ENCODE data around the gene ITPKC.
"Not testable (repeated sequence)": the region's sequence is repeated elsewhere in the genome, so short reads cannot be mapped to it uniquely, and the experiment has no call there.

Gene ITPKC

DNA sequence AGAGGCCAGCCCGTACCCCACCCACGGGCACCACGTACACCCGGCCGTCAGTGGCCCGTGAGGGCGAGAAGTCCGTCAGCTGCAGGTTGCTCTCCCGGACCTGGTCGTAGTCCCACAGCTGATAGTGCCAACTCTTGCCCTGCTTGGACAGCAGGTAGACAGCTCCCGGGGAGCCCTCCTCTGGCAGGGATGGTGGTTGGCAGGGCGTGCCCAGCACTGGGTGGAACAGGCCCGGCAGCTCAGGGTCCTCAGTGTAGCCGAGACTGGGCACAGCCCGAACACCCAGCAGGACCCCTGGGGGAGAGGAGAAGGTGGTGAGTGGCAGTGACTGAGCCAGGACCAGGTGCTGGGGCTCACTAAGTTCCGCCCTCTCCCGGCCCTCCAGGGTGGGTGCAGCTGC is 25.6 kb downstream of the ITPKC start:
- DNase-seq = no peak

GRCh38 chr19:40742886-40743285 is 26.0 kb downstream of the ITPKC start:
- no peak for DNase-seq

GRCh38 chr19:40743926-40744325 is 27.0 kb downstream of the ITPKC start:
- DNase-seq = no peak

DNA sequence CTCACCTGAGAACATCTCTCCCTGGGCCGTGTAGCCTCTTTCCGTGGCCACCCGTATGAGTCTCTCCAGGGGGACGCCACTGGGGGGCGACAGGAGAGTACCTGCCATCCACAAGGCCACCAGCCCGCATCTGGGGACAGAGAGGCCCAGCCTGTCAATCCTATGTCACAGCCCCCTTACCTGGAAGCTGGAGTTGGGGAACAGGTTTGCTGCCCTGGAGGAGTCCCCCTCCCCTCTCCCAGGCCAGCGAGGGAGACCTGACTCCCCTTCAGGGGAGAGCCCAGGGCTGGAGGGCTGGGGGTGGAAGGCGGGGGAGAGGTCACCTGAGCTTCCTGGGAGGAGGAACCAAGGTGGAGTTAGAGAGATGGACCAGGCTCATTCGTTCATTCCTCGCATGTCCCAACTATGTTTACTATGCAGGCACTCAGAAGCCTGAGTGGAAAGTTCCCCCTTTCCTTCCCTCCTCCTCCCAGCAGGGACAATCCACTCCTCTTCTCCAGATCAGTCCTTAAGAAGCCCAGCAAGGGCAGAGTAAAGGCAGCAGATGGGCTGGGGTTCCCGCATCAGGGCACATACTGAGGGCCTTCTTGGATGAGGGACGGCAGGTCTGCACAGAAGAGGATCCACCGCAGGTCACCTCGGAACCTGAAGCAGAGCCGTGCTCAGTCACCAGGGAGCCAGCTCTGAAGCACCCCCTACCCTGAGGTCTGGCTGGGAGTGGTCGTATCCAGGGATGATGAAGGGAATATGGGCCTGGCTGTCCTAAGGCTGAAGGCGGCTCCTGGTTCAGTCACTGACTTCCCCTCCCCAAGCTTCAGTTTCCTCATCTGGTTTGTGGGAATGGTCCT is 27.9 kb downstream of the ITPKC start:
- no peak for DNase-seq

GRCh38 chr19:40745402-40745780 is 28.5 kb downstream of the ITPKC start:
- no peak for DNase-seq

DNA sequence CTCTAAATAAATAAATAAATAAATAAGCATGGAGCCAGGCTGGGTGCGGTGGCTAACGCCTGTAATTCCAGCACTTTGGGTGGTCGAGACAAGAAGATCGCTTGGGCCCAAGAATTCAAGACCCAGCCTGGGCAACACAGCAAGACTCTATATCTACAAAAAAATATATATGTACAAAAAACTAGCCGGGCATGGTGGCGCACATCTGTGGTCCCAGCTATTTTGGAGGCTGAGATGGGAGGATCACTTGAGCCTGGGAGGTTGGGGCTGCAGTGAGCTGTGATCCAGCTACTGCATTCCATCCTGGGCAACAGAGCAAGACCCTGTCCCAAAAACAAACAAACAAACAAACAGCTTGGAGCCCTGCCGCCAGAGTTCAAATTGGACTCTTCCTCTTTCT is 30.6 kb downstream of the ITPKC start:
- DNase-seq = no peak

DNA sequence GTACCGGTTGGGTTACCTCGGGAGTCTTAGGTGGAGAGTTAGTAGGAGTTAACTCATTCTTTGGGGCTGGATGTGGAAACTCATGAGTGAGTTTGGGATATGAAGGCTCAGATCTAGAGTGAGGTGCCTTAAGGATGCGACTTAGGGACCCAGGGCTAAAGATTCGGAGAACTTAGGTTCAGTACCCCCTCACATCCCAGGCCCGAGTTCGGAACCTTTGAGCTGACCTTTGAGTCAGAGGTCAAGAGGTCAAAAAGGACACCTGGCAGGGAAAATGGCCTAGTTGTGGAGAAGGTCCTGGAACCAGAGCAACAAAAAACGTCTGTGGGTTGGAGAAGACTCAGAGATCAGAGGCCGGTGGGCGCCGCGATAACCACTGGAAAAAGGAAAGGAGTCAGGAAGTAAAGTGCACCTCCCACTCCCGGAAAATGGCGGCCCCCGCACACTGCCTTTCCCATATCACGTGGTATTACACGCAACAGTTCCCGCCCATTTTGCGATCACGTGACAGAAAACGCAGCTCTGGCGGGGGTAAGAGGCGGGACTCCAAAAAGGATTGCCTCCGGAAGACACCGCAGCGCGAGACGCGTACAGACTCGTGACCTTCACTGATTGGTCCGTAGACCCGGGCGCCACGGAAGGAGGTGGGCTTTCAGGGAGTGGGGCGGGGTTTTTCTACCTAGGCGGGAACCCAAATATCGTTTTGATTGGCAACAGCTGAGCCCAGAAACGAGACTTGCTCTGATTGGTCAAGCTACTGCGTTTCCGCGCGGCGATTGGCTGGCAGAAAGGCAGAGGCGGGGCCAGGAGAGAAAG is 33.4 kb downstream of the ITPKC start, which contains the start of gene ACTMAP:
Gene ACTMAP (minus strand): TSS at position 420 of the 816 bp plus-strand sequence. CDS start 674 bp downstream, outside the sequence.
- DNase-seq = peak; percentile 100

DNA sequence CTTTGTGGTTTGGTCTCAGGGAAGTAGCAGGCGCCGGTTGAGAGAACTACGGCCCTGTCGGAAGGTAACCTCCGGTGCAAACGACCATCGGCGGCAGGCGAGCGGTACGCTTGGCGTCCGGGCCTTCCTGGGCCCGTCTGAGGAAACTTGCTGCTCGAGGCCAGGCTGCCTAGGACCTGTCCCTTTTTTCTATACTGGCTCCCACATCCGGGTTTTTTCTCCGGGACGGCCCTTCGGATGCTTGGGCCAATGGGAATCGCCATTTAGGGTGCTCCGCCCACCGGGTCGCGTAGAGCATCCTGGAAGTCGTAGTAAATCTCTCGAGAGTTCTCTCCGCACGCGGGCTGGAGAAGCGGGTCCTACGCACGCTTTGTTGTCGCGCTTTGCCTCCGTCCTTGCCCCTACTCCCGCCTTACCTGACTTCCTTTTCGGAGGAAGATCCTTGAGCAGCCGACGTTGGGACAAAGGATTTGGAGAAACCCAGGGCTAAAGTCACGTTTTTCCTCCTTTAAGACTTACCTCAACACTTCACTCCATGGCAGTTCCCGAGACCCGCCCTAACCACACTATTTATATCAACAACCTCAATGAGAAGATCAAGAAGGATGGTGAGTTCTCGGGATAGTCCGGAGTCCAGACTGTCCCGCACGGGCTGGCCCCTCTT is 34.1 kb downstream of the ITPKC start, which contains the start of gene SNRPA:
Gene SNRPA (plus strand): TSS at position 330 of the 664 bp plus-strand sequence. CDS start 206 bp downstream, at position 536.
- DNase-seq = peak; percentile 95

GRCh38 chr19:40752257-40752781 is 35.4 kb downstream of the ITPKC start:
- no peak for DNase-seq

- DNase-seq = peak; percentile 33
These were observed 37.8 kb downstream of the ITPKC start for GRCh38 chr19:40754611-40755247.

GRCh38 chr19:40755248-40755624 is 38.3 kb downstream of the ITPKC start:
- no peak for DNase-seq

DNA sequence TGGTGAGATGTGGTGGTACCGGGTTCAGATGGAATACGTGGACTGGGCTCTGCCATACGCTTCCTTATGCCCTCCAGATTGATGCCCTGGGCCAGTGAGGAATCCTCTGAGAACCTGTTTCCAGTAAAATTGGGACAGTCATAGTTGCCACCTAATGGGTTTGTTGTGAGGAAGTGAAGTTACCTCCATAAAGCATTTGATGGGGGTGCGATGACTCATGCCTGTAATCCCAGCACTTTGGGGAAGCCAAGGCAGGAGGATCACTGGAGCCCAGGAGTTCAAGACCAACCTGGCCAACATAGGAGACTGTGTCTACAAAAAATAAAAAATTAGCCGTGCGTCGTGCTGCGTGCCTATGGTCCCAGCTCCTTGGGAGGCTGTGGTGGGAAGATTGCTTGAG is 38.9 kb downstream of the ITPKC start:
- no peak for DNase-seq

DNA sequence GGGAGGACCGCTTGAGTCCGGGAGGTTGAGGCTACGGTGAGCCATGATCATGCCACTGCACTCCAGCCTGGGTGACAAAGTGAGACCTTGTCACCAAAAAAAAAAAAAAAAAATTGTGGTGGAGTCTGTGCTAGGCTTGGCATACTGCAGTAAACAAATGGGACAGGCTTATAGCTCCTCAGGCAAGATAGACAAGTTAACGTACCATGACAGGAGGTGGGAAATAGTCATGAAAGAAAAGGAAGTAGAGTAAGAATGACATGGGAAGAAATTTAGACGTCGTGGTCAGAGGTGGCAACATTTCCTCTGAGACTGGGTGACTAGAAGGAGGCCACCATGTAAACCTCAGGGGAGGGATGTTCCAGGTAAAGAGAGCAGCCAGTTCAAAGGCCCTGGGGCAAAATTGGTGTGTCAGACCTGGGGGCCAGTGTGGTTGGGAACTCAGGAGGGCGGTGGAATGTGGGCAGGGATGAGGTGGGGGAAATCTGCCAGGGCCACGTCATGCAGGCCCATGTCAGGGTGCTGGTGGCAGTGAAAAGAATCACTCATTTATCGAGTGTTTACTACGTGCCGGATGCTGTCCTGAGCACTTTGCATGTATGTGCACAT is 39.7 kb downstream of the ITPKC start:
- DNase-seq = no peak

DNA sequence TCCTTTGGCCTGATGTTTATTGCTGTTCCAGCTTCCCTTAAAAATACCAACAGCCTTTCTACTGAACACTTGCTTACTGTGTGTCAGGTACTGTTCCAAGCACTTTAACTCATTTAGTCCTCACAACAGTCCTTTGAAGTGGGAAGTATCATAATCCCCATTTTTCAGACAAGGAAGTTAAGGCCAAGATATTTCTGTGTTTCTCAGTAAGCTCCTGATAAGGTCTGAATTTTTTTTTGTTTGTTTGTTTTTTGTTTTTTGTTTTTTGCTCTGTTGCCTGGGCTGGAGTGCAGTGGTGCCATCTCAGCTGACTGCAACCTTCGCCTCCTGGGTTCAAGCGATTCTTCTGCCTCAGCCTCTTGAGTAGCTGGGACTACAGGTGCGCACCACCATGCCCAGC is 41.6 kb downstream of the ITPKC start:
- no peak for DNase-seq

DNA sequence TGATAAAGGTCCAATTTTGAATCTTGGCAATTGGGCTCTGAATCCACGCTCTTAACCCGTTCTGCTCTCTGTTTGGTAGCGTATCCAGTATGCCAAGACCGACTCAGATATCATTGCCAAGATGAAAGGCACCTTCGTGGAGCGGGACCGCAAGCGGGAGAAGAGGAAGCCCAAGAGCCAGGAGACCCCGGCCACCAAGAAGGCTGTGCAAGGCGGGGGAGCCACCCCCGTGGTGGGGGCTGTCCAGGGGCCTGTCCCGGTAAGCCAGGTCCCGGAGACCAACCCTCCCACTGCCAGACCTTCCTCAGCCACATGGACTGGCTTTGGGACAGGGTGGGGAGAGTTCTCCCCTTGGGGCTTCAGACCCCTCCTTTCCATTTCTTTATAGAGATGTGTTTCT is 42.4 kb downstream of the ITPKC start:
- DNase-seq = no peak

DNA sequence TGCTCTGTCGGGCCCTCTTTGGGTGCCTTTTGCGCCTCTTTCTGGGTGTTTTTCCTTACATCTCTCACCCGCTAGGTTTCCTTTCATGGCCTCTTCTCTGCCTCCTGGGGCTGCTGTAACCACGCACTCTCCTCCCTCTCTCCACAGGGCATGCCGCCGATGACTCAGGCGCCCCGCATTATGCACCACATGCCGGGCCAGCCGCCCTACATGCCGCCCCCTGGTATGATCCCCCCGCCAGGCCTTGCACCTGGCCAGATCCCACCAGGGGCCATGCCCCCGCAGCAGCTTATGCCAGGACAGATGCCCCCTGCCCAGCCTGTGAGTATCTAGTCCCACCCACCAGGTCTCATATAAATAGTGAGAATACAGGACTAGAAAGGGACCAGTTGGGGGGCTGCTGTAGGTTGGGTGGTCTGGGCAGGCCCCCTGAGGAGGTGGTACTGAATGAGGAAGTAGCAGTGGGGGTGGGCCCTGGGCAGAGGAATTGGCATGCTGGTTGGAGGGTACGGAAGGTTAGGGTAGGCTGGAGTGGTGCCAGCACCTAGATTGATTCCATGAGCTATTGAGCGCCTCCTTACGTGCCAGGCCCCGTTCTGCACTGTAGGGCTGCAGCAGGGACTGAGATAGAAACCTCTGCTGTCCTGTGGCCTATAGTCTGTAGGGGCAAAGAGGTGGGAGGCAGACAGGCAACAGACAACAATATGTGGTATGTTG is 46.0 kb downstream of the ITPKC start:
- no peak for DNase-seq

DNA sequence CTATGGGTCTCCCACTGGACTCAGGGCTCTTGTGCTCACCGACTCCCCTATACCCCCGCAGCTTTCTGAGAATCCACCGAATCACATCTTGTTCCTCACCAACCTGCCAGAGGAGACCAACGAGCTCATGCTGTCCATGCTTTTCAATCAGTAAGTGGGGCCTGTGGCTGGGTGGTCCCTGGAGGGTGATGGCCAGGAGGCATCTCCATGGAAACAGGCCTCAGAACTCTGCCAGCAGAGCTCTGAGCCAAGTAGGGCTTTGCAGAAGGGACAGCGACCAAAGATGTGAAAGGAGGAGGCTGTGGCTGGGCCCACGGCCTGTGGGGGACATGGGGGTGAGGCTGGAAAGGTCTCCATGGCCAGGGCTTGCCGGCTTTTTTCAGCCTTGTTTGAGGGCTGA is 46.6 kb downstream of the ITPKC start:
- no peak for DNase-seq

- DNase-seq = no peak
These were observed 47.1 kb downstream of the ITPKC start for GRCh38 chr19:40763963-40764362.

- not testable (repeated sequence) for DNase-seq
These were observed 49.5 kb downstream of the ITPKC start for GRCh38 chr19:40766385-40766784.

DNA sequence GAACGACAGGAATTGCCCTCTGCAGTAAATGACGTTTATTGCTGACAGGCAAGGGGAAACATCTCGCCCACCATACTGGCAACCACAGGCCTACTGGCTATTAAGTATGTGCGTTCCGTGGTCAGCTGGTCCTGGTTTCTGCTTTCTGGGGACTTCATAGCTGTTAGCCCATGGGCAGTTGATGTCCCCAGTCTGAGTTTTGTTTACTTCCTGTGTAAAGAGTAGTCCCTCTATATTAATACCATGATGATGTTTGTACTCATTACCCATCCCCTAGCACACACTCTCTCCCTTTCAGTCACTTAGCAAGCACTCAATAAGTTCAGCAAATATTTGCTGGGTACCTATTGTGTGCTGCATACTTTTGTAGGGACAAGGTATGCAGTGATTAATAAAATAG is 52.0 kb downstream of the ITPKC start:
- DNase-seq = no peak

GRCh38 chr19:40771101-40771862 is 54.4 kb downstream of the ITPKC start:
- not testable (repeated sequence) for DNase-seq
